ENCODE results near the gene PPIL6.

PPIL6 gene

DNA sequence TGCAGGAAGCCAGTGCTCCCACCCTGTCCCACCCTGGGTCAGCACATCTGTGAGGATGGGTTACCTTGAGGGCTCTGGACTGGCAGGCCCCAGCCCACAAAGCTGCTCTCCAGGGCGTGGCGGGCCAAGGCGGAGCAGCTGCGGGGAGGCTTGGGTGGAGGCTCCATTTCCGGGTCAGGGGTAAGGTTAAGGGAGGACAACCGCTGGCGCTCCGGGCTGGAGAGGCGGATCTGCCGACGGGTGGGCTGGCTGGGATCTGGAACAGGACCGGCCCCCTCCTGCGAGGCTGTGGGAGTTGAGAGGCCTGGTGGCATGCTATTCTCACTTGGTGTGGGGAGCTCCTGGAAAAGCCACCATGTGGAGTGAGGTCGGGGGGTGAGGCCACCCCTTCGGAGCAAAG is 5.6 kb upstream of the PPIL6 start:
- no peak overlapping the region for H3K27ac ChIP-seq (ENCODE audit: low read length)
- H3K4me3 ChIP-seq (ENCODE audit: low read length): no peak overlapping the region
- H3K36me3 ChIP-seq (ENCODE audit: control insufficient read depth, low read depth, low read length): peaks cover 35% of the 10 kb centered on the region

DNA sequence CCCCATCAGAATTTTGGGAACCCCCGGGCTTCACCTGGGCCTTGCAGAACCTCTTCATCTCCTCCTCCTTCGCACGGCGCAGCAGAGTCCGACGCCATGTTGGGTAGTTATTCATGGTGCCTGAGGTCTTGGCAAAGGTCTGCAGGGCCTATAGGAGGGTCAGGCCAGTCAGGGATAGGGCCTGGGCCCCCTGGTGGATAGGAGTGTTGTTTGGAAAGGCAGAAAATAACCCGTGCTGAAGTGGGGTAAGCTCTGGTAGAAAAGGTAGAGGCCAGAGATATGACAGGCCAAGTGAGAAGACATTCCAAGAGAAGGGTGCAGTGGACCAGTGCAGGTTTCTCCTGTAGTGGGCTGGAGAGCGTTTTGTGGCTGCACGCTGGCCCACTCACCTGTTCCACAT is 5.0 kb upstream of the PPIL6 start:
- Histone ChIP-seq H3K27ac (ENCODE audit: low read length) (no peak overlapping the region), H3K36me3 (ENCODE audit: control insufficient read depth, low read depth, low read length) (peaks cover 35% of the 10 kb centered on the region), H3K9ac (ENCODE audit: low read length) (no peak overlapping the region)

More for the DNA sequence above, 5.6 kb upstream of the PPIL6 start:
- Histone ChIP-seq H3K27me3 (ENCODE audit: control insufficient read depth, insufficient read depth, low read length) (no peaks in the 10 kb centered on the region), H3K9ac (ENCODE audit: low read length) (no peak overlapping the region), H3K9me3 (ENCODE audit: control insufficient read depth, low read depth, low read length) (no peaks in the 10 kb centered on the region), H3K4me1 (ENCODE audit: control insufficient read depth, low read depth, low read length) (no peaks in the 10 kb centered on the region)

GRCh38 chr6:109443425-109443950 is 3.1 kb upstream of the PPIL6 start:
- H3K27ac ChIP-seq (ENCODE audit: low read length): no peak overlapping the region
- no peaks in the 10 kb centered on the region for H3K9me3 ChIP-seq (ENCODE audit: control insufficient read depth, low read depth, low read length)
- H3K27me3 ChIP-seq (ENCODE audit: control insufficient read depth, insufficient read depth, low read length): peaks cover 12% of the 10 kb centered on the region
- H3K4me1 ChIP-seq (ENCODE audit: control insufficient read depth, low read depth, low read length): peaks cover 4% of the 10 kb centered on the region
- H3K36me3 ChIP-seq (ENCODE audit: control insufficient read depth, low read depth, low read length): peaks cover 35% of the 10 kb centered on the region
- H3K9ac ChIP-seq (ENCODE audit: low read length): no peak overlapping the region
- H3K4me3 ChIP-seq (ENCODE audit: low read length): no peak overlapping the region

More for the DNA sequence above, 5.0 kb upstream of the PPIL6 start:
- H3K9me3 ChIP-seq (ENCODE audit: control insufficient read depth, low read depth, low read length): no peaks in the 10 kb centered on the region
- H3K4me1 ChIP-seq (ENCODE audit: control insufficient read depth, low read depth, low read length): no peaks in the 10 kb centered on the region
- H3K4me3 ChIP-seq (ENCODE audit: low read length): no peak overlapping the region
- H3K27me3 ChIP-seq (ENCODE audit: control insufficient read depth, insufficient read depth, low read length): no peaks in the 10 kb centered on the region

GRCh38 chr6:109442393-109442924 is 2.0 kb upstream of the PPIL6 start:
- H3K9me3 ChIP-seq (ENCODE audit: control insufficient read depth, low read depth, low read length): no peaks in the 10 kb centered on the region
- H3K4me3 ChIP-seq (ENCODE audit: low read length): no peak overlapping the region
- H3K27me3 ChIP-seq (ENCODE audit: control insufficient read depth, insufficient read depth, low read length): peaks cover 12% of the 10 kb centered on the region
- H3K4me1 ChIP-seq (ENCODE audit: control insufficient read depth, low read depth, low read length): peaks cover 4% of the 10 kb centered on the region
- peaks cover 35% of the 10 kb centered on the region for H3K36me3 ChIP-seq (ENCODE audit: control insufficient read depth, low read depth, low read length)
- H3K9ac ChIP-seq (ENCODE audit: low read length): no peak overlapping the region
- H3K27ac ChIP-seq (ENCODE audit: low read length): no peak overlapping the region

- Histone ChIP-seq H3K9ac (ENCODE audit: low read length) (peak overlapping the region; percentile 80), H3K4me1 (ENCODE audit: control insufficient read depth, low read depth, low read length) (peaks cover 4% of the 10 kb centered on the region), H3K36me3 (ENCODE audit: control insufficient read depth, low read depth, low read length) (peaks cover 31% of the 10 kb centered on the region), H3K27me3 (ENCODE audit: control insufficient read depth, insufficient read depth, low read length) (peaks cover 12% of the 10 kb centered on the region), H3K27ac (ENCODE audit: low read length) (no peak overlapping the region), H3K4me3 (ENCODE audit: low read length) (peak overlapping the region; percentile 87), H3K9me3 (ENCODE audit: control insufficient read depth, low read depth, low read length) (no peaks in the 10 kb centered on the region)
Measured at GRCh38 chr6:109441069-109441816, 815 bp upstream of the PPIL6 start.

DNA sequence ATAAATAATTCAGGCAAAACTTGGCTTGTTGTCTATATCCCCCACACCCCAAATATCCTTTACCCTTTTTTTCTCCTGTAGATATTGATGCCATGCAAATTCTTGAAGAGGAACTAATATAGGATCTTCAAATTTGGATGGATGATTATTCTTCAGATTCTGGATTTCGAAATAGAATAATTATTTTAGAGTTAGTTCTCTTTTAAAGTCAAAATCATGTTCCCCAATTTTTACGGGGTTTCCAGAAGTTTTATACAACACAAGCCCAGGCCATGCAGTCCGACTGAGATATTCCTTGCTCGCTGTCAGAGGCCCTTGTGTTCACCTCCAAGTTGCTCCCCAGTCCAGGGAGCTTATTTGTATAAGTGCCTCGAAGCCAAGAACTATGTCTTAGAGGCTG is 4.4 kb downstream of the PPIL6 start:
- Histone ChIP-seq H3K4me3 (ENCODE audit: low read length) (no peak overlapping the region), H3K9me3 (ENCODE audit: control insufficient read depth, low read depth, low read length) (no peaks in the 10 kb centered on the region), H3K36me3 (ENCODE audit: control insufficient read depth, low read depth, low read length) (no peaks in the 10 kb centered on the region), H3K9ac (ENCODE audit: low read length) (no peak overlapping the region), H3K4me1 (ENCODE audit: control insufficient read depth, low read depth, low read length) (peaks cover 4% of the 10 kb centered on the region), H3K27ac (ENCODE audit: low read length) (no peak overlapping the region), H3K27me3 (ENCODE audit: control insufficient read depth, insufficient read depth, low read length) (peaks cover 12% of the 10 kb centered on the region)

- Histone ChIP-seq H3K9me3 (ENCODE audit: control insufficient read depth, low read depth, low read length) (no peaks in the 10 kb centered on the region), H3K27me3 (ENCODE audit: control insufficient read depth, insufficient read depth, low read length) (peaks cover 7% of the 10 kb centered on the region), H3K9ac (ENCODE audit: low read length) (no peak overlapping the region), H3K4me1 (ENCODE audit: control insufficient read depth, low read depth, low read length) (no peaks in the 10 kb centered on the region), H3K36me3 (ENCODE audit: control insufficient read depth, low read depth, low read length) (no peaks in the 10 kb centered on the region), H3K4me3 (ENCODE audit: low read length) (no peak overlapping the region), H3K27ac (ENCODE audit: low read length) (no peak overlapping the region)
Measured at GRCh38 chr6:109434456-109434855, 6.0 kb downstream of the PPIL6 start.

- H3K27me3 ChIP-seq (ENCODE audit: control insufficient read depth, insufficient read depth, low read length): no peaks in the 10 kb centered on the region
Measured at GRCh38 chr6:109429496-109429895, 10.9 kb downstream of the PPIL6 start.

GRCh38 chr6:109428889-109429477 is 11.4 kb downstream of the PPIL6 start:
- Histone ChIP-seq H3K27ac (ENCODE audit: low read length) (no peak overlapping the region), H3K4me3 (ENCODE audit: low read length) (no peak overlapping the region), H3K4me1 (ENCODE audit: control insufficient read depth, low read depth, low read length) (no peaks in the 10 kb centered on the region), H3K9me3 (ENCODE audit: control insufficient read depth, low read depth, low read length) (no peaks in the 10 kb centered on the region), H3K9ac (ENCODE audit: low read length) (no peak overlapping the region), H3K27me3 (ENCODE audit: control insufficient read depth, insufficient read depth, low read length) (no peaks in the 10 kb centered on the region), H3K36me3 (ENCODE audit: control insufficient read depth, low read depth, low read length) (no peaks in the 10 kb centered on the region)

More at GRCh38 chr6:109429496-109429895, 10.9 kb downstream of the PPIL6 start:
- Histone ChIP-seq H3K27ac (ENCODE audit: low read length) (no peak overlapping the region), H3K9me3 (ENCODE audit: control insufficient read depth, low read depth, low read length) (no peaks in the 10 kb centered on the region), H3K4me1 (ENCODE audit: control insufficient read depth, low read depth, low read length) (no peaks in the 10 kb centered on the region), H3K9ac (ENCODE audit: low read length) (no peak overlapping the region), H3K4me3 (ENCODE audit: low read length) (no peak overlapping the region), H3K36me3 (ENCODE audit: control insufficient read depth, low read depth, low read length) (no peaks in the 10 kb centered on the region)

GRCh38 chr6:109424946-109425345 is 15.5 kb downstream of the PPIL6 start:
- Histone ChIP-seq H3K9ac (ENCODE audit: low read length) (no peak overlapping the region), H3K27me3 (ENCODE audit: control insufficient read depth, insufficient read depth, low read length) (no peaks in the 10 kb centered on the region), H3K4me1 (ENCODE audit: control insufficient read depth, low read depth, low read length) (no peaks in the 10 kb centered on the region), H3K36me3 (ENCODE audit: control insufficient read depth, low read depth, low read length) (no peaks in the 10 kb centered on the region), H3K9me3 (ENCODE audit: control insufficient read depth, low read depth, low read length) (no peaks in the 10 kb centered on the region), H3K27ac (ENCODE audit: low read length) (no peak overlapping the region), H3K4me3 (ENCODE audit: low read length) (no peak overlapping the region)

- Histone ChIP-seq H3K36me3 (ENCODE audit: control insufficient read depth, low read depth, low read length) (no peaks in the 10 kb centered on the region), H3K9ac (ENCODE audit: low read length) (no peak overlapping the region), H3K4me3 (ENCODE audit: low read length) (no peak overlapping the region), H3K27me3 (ENCODE audit: control insufficient read depth, insufficient read depth, low read length) (no peaks in the 10 kb centered on the region), H3K4me1 (ENCODE audit: control insufficient read depth, low read depth, low read length) (no peaks in the 10 kb centered on the region), H3K27ac (ENCODE audit: low read length) (no peak overlapping the region), H3K9me3 (ENCODE audit: control insufficient read depth, low read depth, low read length) (no peaks in the 10 kb centered on the region)
Measured at GRCh38 chr6:109421184-109421583, 19.2 kb downstream of the PPIL6 start.
